ENCODE measurements around the gene HEATR5B.

GRCh38 chr2:37020887-37021796, 63.0 kb downstream of the HEATR5B start:
- TF ChIP-seq CTCF (IDR thresholded peaks at IDR 0.05): no peak
- TF ChIP-seq POLR2A (IDR thresholded peaks at IDR 0.05): no peak
